Bronchial epithelial cell (primary cell): ENCODE measurements around the gene DSC2. TPM values are rescaled to one million over a fixed set of nuclear protein-coding genes. Genes with fewer than 3 reads are reported as not detected.
A peak's percentile ranks its signal among the peaks of the same experiment; 100 is the strongest.

ENCODE experiments used
- DNase-seq: peaks from one replicate; pipeline ENCODE4 v3.0.0-alpha.2; 2010; ENCODE audit warnings: low read depth
- FAIRE-seq: peaks from 2 replicates; lab custom pipeline; 2011; peaks lifted over from hg19 to GRCh38; lab: Jason Lieb, UNC
- H3K27me3 ChIP-seq: 2 replicates; pipeline ENCODE4 v1.5.1; 2011; ENCODE audit warnings: low read length; ENCODE audit not compliant: control insufficient read depth, insufficient read depth
- H3K36me3 ChIP-seq: 2 replicates; pipeline ENCODE4 v1.5.1; 2011; ENCODE audit warnings: low read length; ENCODE audit not compliant: control insufficient read depth, insufficient read depth
- H3K4me3 ChIP-seq: 2 replicates; pipeline ENCODE4 v1.5.1; 2011; ENCODE audit warnings: mild to moderate bottlenecking, low read depth, low read length, control low read depth
- CTCF ChIP-seq: IDR thresholded peaks from 2 replicates; pipeline ENCODE4 v1.5.1; 2011; ENCODE audit warnings: mild to moderate bottlenecking, moderate library complexity, low read length, control low read depth, inconsistent platforms; ENCODE audit not compliant: insufficient read depth, severe bottlenecking
- total RNA-seq: library from RNA; depleted of rRNA; stranded (reverse); fragments of >200 nt; gene quantifications from 2 replicates; pipeline ENCODE4 v1.2.1, GENCODE V29; 2014

DSC2 gene
- total RNA-seq, 1 donor from 2014 or later = 49.0 TPM

GRCh38 chr18:31070206-31070605 lies 32.0 kb downstream of the DSC2 start:
- DNase-seq = no peak
- no peak for TF ChIP-seq CTCF
- H3K27me3 ChIP-seq = no peaks in the 10 kb centered on the region
- no peak for FAIRE-seq
- no peak overlapping the region for H3K4me3 ChIP-seq
- H3K36me3 ChIP-seq = peaks cover 14% of the 10 kb centered on the region

GRCh38 chr18:31066266-31066665 lies 36.0 kb downstream of the DSC2 start:
- FAIRE-seq = no peak
- no peak for DNase-seq
- Histone ChIP-seq H3K4me3 (no peak overlapping the region), H3K27me3 (no peaks in the 10 kb centered on the region), H3K36me3 (peaks cover 4% of the 10 kb centered on the region)
- TF ChIP-seq CTCF = no peak

GRCh38 chr18:31065036-31065773 lies 37.0 kb downstream of the DSC2 start:
- Histone ChIP-seq H3K36me3 (peaks cover 4% of the 10 kb centered on the region), H3K4me3 (no peak overlapping the region), H3K27me3 (no peaks in the 10 kb centered on the region)
- peak; percentile 44 for DNase-seq
- TF ChIP-seq CTCF = no peak
- FAIRE-seq = no peak

- Histone ChIP-seq H3K27me3 (no peaks in the 10 kb centered on the region), H3K4me3 (no peak overlapping the region), H3K36me3 (peaks cover 3% of the 10 kb centered on the region)
- DNase-seq (peak; percentile 99), FAIRE-seq (peak; percentile 79)
- TF ChIP-seq CTCF = no peak
Measured at GRCh38 chr18:31064130-31064529, 38.1 kb downstream of the DSC2 start.

- no peak for TF ChIP-seq CTCF
- DNase-seq (no peak), FAIRE-seq (no peak)
- Histone ChIP-seq H3K27me3 (no peaks in the 10 kb centered on the region), H3K4me3 (no peak overlapping the region), H3K36me3 (no peaks in the 10 kb centered on the region)
Measured at GRCh38 chr18:31061945-31062344, 40.3 kb downstream of the DSC2 start.

GRCh38 chr18:31058897-31059296 lies 43.3 kb downstream of the DSC2 start:
- Histone ChIP-seq H3K27me3 (no peaks in the 10 kb centered on the region), H3K4me3 (no peak overlapping the region), H3K36me3 (no peaks in the 10 kb centered on the region)
- FAIRE-seq (no peak), DNase-seq (no peak)
- TF ChIP-seq CTCF = no peak
